Stimulated activated CD4-positive, alpha-beta T cell treated with anti-CD3 and anti-CD28 coated beads, Interleukin-15, amount 100 ng/mL, for 24 hours (primary cell): Measurements from ENCODE around the gene TSKS.
"Not testable (repeated sequence)": the region's sequence is repeated elsewhere in the genome, so short reads cannot be mapped to it uniquely, and the experiment has no call there.

ENCODE experiments used
- DNase-seq: peaks from one replicate; pipeline ENCODE4 v3.0.0-alpha.2; 2020

Gene TSKS

DNA sequence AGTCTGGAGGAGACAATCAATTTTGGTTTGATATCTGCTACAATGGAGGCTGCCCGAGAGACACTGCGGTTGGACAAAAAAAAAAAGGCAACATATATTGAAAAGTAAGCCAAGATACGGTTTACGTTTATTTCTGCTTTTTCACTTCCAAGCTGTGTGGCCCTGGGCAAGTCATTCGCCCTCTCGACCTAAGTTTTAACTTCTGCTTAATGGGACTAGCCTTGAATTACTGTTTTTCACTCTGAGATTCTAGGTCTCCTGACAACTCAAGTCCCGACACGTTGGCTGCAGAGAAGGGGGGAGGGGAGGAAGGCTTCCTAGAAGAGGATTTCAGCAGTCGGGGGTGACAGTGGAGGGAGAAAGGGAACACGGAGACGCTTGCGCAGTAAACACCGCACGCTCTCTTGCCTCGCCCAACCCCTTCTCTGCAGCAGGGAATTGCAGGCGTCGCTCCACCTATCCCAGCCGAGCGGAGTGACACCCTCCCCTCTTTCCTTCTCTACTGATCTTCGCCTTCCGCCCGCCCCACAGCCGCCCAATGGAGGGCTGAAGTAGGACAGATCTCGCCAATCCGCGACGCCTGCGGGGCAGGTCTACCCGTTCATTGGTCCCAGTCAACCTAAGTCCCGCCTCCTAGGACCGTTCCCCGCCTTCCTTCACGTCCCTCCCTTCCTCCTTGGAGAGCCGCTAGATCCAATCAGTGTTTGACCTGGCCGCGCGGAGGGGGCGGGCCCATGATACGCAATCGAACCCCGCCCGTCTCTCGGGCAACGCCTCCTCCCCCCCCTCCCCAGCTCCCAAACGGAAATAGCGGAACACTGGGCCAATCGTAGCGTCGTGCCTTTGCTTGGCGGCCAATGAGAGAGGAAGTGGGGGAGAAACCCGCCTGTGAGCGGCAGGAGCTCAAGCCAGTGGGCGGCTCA, 3.2 kb upstream of the TSKS start:
- DNase-seq, result peak; percentile 99

DNA sequence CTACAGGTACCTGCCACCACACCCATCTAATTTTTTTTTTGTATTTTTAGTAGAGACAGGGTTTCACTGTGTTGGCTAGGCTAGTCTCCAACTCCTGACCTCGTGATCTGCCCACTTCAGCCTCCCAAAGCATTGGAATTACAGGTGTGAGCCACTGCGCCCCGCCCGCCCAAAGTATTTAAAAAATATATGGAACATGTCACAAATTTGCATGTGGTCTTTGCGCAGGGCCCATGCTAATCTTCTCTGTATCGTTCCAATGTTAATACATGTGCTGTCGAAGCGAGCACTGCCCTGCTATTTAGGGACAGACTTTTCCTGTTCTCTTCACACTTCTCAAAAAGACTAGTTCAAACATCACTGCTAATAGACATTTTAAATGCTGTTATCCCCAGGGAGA, 1.2 kb upstream of the TSKS start:
- DNase-seq, result no peak

DNA sequence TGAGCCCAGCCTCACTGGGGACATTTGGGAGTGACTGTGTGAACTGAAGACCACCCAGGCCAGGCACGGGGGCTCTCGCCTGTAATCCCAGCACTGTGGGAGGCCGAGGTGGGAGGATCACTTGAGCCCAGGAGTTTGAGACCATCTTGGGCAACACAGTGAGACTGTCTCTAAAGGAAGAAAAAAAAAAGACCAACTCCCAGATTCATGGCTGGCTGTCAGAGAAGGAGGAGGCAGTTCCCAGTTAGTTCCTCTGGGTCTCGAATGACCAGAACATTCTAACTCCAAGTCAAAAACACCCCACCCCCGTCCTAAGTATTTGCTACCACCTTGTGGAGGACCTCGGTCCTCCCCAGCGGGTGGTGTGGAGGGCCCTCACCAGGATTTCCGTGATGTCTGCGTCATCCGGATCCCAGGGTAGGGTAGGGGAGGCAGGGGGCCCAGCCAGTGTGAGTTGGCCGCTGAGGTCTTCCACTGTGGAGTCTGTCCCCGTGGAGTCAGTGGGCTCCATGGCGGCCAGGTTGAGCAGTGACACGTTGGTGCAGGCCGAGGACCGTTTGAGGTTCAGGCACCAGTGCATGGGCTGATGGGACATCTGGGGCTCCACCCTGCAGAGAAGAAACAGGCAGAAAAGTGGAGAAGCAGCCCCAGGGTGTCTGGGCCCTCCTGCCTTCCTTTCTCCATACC, 1.3 kb downstream of the TSKS start:
- peak; percentile 11 for DNase-seq

DNA sequence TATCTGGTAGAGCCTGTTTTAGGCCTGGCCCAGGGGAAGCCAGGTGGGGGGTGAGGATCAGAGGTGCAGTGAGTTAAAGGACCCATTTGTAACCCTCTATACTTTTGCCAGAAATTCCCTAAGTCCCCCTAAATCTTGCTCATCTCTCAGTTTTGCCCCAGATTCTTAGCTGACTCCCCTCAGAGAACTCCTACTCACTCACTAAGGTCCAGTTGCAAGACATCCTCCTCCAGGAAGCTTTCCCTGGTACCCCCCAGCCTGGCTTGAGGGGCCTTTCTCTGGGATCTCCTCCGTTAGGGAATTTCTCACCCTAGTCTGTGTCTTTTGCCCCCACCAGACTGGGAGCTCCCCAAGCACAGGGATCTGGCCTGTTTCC, 1.9 kb downstream of the TSKS start:
- DNase-seq, result no peak

DNA sequence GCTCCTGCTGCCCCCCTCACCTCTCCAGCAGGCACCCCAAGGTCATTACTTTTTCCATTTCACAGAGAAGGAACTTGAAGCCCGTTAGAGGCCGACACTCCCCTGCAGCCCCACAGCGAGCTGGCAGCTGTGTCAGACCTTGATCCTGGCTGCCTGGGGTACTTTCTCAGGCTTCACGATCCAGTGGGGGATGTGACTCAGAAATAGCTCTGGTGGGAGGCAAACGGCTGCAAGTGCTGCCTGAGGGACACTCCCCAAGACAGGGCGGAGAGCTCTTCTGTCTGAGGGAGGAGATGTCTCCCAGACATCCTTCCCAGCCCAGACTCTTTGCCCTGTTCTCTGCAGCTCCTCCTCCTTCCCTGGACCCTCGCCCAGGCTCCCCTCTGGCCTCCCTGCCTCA, 4.8 kb downstream of the TSKS start:
- no peak for DNase-seq

DNA sequence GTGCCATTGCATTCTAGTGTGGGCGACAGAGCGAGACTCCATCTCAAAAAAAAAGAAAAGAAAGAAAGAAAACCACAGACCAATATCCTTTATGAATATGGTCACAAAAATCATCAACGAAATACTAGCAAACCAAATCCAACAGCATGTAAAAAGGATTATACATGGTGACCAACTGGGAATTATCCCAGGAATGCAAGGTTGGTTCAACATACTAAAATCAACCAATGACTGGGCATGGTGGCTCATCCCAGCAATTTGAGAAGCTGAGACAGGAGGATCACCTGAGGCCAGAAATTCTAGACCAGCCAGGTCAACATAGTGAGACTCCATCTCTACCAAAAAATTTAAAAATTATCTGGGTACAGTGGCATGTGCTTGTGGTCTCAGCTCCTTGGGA, 7.2 kb downstream of the TSKS start:
- no peak for DNase-seq

DNA sequence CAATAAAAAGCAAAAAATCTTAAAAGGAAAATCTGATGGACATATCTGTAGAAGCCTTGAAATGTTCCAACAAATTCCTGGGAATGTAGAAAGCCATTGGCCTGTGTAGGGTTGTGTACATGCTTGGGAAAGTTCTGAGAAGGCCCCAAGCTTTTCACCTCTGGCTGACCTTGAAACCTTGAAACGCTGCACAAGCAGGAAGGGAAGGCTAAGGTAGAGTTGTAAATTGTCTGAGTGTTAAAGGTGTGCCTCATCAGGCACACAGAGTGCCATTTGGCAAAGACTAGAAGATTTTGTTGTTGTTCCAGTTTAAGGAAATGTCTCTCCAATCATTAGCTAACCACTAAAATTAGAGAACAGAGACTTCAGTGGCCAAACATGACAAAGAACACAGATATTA, 10.4 kb downstream of the TSKS start:
- no peak for DNase-seq

DNA sequence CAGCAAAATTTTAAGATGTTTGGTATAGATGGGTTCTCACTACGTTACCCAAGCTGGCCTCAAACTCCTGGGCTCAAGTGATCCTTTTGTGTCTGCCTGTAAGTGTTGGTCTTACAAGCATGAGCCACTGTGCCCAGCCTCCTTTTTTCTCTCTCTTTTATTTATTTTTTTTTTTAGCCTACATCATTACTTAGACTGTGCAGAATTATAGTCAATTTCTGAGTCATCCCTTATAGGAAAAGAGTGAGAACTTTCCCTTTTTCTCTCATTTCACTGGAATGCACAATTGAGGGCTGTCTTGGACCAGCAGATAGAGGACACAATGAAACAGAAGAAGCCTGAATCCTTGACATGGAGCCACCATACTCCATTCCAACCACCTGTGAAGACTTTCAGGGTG, 13.3 kb downstream of the TSKS start:
- no peak for DNase-seq

DNA sequence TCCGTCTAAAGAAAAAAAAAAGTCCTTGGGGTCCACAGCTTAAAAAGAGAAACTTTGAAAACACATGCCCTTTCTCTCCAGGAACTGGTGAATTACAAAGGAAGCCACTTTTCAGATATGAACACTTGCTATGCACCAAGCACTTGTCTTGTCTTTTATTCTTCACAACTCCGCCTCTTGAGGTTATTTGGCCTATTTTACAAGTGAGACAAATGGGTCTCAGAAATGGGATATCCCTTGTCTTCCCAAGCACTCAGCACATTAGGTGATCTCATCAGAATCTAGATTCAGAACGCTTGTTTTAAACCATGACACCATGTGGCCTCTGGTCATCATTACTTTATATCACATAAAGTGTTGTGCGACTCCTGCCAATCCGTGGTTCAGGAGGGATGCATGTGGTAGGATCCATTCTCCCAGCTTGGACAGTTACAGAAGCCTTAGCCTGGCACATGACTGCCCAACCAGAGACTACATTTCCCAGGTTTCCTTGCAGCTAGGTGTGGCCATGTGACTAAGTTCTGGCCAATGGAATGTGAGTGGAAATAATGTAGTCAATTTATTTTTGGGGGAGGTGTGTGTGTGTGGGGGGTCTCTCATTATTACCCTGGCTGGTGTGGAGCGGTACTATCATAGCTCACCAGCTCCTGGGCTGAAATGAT, 13.9 kb downstream of the TSKS start:
- DNase-seq, result no peak

DNA sequence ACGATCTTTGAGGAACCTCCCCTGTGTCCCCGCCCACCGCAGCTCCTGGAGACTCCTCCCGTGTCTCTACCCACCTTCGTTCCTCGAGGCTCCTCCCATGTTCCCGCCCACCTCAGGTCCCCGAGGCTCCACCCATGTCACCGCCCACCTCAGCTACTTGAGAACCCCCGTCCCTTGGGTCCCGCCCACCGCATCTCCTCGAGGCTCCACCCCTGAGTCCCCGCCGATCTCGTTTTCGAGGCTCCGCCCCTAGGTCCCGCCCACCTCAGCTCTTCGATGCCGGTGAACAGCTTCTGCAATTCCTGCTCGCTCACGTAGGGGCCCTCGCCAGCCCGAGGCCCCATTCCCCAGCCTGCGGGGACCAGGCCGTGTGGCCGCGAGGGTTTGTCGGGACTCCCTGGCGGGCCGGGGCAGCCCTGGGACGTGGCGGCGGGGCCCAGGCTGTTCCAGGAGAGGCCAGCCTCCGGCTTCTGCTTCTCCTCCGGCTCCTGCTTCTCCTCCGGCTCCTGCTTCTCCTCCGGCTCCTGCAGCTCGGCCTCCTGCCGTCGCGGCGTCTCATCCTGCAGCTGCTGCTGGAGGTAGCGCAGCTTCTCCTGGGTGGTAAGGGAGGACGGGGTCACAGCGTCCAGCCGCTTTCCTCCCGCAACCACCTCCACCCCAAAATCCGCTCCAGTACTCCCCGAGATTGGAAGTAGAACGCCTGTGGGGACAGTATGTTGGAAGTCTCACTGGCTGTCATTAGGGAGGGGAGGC, 16.7 kb downstream of the TSKS start:
- peak; percentile 74 for DNase-seq

DNA sequence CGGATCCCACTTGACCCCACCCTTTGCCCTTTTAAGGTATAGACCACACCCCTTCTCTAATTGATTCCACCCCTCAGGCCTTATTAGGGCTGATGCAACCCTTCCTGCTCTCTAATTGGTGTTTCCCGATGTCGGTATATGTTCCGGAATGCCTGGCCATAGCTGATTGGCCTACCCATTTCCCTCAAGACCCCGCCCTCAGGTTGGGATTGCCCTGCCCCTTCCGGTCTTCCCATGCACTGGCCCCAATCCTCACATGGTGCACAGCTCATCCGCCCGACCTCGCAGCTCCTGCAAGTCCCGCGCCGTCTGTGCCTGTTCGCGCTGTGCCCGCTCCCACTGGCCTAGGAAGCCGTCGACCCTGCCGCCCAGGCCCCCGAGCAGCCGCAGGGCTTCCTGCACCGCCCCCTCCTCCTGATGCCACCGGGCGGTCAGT, 18.1 kb downstream of the TSKS start:
- no peak for DNase-seq

DNA sequence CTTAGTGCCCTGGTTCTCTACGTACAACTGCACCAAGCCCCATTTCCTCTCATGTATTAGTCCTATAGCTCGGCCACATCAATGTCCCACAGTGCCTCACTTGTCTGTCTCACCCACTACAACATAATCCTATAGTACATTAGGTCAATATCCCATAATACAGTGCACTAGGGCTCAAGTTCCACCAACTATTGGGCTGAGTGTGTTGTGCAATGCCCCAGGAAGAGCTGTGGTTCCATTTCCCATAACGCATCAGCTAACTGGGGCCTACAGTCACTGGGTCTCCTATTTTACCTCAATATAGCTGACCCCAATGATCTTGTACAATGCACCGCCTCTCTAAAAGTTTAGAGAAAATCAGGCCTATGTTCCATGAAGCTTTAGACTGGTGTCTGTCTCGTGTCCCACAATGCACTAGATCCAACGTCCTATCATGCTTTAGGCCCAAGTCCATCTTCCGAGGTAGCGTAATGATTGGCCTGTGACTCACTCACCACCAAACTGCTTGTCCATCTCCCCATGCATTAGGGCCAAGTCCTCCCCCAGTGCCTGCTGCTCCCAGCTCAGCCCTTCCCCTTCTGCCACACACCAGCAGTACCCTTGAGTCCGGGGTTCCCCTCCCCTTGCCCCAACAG, 21.8 kb downstream of the TSKS start:
- DNase-seq, result no peak

DNA sequence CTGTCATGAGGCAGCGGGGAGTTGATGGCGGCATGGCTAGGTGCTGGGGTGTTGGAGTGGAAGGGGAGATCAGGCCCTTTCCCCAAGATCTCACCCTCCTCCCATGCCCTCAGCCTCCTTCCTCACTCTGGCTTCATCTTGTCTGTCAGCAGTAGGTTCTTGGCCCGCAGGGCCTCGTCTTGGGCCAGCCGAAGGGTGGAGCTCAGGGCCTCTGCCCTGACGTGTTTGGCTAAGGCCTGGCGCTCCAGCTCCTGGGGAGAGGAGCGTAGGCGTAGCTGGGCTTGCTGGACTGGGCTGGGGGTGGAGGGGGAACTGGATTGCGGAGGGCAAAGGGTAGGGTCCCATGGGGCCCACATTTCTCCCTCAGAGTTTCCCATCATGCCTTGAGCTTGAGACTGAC, 23.2 kb downstream of the TSKS start:
- no peak for DNase-seq

DNA sequence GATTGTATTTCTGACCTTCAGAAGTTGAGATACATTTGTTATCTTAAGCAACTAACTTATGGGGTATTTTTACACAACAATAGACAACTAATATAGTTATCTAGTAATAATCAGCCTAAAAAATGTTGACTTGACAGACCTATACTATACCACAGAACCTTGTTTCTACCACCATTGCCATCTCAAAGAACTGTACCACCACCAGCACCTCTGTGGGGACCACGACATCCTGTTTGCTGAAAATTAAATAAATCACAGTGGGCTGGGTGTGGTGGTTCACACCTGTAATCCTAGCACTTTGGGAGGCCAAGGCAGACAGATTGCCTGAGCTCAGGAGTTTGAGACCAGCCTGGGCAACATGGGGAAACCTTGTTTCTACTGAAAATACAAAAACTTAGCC, 24.0 kb downstream of the TSKS start:
- DNase-seq, result no peak

DNA sequence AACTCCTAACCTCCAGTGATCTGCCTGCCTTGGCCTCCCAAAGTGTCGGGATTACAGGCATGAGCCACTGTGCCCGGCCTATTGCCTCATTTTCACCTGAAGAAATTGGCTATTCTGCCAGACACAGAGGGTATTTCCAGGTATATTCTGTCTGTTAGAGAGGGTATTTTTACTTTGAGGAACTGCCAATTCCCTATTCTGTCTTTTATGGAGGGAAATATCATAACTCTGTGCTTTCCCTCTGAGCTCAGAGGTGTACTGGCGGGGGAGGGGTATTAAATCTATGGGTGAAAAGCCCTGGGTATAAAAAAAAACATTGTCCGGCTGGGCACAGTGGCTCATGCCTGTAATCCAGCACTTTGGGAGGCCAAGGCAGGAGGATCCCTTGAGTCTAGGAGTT, 24.8 kb downstream of the TSKS start:
- no peak for DNase-seq

DNA sequence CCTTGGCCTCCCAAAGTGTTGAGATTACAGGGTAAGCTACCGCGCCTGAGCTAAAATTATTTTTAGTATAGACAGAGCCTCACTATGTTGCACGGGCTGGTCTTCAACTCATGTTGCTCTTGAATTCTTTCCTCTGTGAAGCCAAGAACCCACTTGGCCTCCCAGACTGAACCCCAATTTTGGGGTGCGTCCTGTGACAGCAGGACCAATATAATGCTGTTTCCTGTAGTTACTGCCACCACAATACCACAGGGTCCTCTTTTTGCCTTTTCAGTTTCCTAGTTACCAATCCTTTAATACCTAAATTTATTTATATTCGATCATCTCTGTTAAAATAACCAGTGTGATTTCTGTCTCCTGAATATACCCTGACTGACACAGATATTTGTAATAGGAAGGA, 32.9 kb downstream of the TSKS start:
- DNase-seq, result no peak

DNA sequence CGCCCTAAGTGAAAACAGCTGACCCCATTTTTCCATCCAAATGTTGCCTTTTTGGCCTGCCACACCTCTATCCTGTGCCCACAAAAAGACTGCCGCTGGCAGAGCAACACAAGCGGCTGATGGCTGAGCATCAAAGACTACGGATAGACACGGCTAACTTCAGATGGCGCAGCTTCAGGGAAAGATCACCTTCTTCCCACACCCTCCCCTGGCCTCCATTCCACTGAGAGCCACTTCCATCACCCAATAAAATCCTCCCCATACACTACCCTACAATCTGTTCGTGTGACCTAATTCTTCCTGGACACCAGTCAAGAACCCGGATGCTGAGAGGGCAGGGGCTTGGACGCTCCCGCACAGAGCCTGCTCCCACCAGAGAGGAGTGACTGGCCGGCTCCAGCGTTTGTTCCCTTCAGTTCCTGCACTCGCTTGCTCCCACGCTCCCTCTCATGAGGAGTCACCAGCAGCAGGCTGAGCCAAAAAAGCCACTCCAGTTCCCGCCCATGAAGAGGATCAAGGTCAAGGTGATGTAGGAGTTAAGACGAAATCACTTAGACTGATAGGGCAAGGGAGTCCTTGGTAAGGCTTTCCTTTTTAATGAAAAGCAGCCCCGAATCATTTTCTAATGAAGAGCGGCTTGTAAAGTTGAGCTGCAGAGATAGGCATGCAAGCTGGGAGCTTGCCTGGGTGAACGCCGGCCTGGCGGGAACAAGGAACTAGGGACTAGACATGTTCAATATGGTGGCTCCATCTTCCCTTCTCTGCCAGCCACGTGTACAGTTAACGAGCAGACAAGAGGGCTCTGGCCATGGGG, 35.7 kb downstream of the TSKS start:
- DNase-seq, result no peak

DNA sequence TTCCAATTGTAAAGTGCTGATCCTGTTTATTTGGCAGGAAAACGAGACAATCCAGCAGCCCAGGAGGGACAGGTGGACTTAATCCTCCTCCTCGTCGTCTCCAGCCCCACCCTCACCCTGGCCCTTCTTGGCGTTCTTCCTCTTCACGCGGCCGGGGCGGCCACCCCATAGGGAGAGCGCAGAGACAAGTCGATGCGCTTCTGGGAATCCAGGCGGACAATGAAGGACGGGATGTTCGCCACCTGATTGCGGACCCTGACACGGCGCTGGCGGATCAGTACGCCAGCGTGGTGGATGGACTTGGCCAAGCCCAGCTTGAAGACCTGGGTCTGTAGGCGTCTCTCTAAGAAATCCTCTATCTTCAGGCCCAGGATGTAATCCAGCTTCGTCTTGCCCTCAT, 43.7 kb downstream of the TSKS start:
- DNase-seq, result not testable (repeated sequence)

DNA sequence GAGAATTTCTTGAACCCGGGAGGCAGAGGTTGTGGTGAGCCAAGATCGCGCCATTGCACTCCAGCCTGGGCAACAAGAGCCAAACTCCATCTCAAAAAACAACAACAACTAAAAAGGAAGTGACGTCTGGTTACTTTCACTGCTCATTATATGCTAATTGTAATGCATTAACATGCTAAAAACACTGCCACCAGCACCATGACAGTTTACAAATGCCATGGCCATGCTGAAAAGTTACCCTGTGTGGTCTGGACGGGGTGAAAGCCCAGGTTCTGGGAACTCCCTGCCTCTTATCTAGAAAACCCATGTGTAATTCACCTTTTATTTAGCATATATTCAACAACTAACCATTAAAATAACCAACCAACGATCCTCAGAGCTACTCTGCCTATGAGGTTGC, 44.1 kb downstream of the TSKS start:
- no peak for DNase-seq

DNA sequence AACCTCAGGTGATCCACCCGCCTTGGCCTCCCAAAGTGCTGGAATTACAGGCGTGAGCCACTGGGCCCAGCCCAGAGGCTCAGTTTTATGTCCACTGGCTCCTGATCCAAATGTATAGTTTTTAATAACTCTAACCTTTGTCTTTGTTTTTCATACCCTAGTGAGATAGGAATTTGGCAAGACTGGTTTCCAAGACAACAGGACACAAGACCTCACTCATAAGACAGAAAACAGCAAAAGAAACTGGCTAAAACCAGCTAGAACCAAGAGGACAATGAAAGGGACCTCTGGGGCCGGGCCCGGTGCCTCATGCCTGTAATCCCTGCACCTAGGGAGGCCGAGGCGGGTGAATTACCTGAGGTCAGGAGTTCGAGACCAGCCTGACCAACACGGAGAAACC, 44.6 kb downstream of the TSKS start:
- DNase-seq, result no peak

DNA sequence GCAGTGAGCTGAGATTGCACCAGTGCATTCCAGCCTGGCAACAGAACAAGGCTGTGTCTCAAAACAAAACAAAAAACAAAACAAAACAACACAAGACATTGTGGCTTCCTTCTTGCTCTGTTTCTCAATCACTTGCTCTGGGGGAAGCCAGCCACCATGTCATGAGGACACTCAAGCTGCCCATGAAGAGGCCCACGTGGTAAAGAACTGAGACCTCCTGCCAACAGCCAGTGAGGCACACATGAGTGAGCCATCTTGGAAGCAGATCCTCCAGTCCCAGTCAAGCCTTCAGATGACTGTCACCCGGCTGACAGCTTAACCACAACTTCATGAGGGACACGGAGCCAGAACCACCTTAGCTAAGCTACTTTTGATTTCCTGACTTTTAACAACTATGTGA, 47.0 kb downstream of the TSKS start:
- no peak for DNase-seq
